GM18520 (cell line): ENCODE results near the gene PRKACB.

Source experiments
- ATAC-seq: cut with Tn5 transposase; IDR thresholded peaks from one replicate; pipeline ENCODE4 v1.9.1; 2021; ENCODE audit not compliant: unreplicated experiment

PRKACB gene

GRCh38 chr1:84143796-84144565 is at the start of gene PRKACB:
PRKACB (plus strand) TSS chr1:84144271; CDS start chr1:84144362, 91 bp downstream.
- ATAC-seq, result peak; percentile 83

DNA sequence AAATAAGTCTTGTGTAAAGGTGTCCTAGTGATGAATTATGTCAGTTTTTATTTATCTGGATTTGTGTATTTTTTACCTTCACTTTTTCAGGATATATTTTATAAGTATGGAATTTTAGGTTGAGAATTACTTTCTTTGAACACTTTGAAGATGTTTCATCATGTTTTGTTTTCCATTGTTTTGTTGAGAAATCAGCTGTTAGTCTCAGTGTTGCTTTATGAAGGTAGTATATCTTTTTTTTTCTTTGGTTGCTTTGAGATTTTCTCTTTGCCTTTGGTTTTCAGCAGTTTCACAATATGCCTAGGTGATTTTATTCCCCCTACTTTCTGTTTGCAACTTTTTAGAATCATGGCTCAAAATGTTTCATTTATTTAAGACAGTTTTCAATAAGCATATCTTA is 48.8 kb upstream of the PRKACB start:
- ATAC-seq, result no peak

DNA sequence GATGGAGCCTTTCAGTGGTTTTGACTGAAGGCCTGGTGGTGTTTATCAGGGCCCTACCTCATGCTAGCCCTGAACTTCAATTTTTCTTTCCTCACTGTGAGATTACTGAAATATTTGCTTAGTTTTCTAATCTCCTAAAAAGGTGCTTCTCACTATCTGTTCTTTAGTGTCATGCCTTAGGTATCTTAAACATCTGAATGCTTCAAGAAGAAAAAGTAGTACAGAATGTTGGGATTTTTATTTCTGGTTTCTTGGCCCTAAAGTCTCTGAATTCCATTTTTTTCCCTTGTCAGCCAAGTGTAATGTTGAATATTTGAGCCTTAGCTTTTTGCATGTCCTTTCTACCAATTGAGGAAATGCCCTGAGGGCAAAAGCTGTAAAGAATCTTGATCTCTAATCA is 47.9 kb upstream of the PRKACB start:
- ATAC-seq, result no peak

- ATAC-seq, result no peak
Measured at GRCh38 chr1:84101204-84101603, 42.9 kb upstream of the PRKACB start.

GRCh38 chr1:84103197-84103992 is 40.7 kb upstream of the PRKACB start:
- ATAC-seq, result no peak

GRCh38 chr1:84107538-84107937 is 36.5 kb upstream of the PRKACB start:
- peak; percentile 58 for ATAC-seq

GRCh38 chr1:84107955-84108354 is 36.1 kb upstream of the PRKACB start:
- ATAC-seq, result no peak

- ATAC-seq, result no peak
Measured at GRCh38 chr1:84108900-84109578, 35.0 kb upstream of the PRKACB start.

DNA sequence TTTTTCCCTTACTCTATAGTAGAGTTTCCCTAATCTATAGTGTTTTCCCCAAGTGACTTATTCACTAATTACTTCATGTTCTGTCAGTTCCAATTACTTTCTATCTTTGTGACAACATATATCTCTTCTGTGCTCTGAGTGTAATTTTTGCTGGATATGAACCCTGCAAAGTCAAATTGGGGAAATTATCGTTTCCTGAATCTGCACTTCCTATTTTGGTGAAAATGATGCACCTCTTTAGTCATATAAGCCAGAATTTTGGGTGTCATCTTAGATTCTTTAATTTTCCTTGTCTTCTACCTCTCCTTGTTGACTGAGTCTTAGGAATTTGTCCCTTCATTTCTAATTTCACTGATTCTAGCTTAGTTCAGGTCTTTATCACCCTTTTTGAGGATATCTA is 33.4 kb upstream of the PRKACB start:
- no peak for ATAC-seq

DNA sequence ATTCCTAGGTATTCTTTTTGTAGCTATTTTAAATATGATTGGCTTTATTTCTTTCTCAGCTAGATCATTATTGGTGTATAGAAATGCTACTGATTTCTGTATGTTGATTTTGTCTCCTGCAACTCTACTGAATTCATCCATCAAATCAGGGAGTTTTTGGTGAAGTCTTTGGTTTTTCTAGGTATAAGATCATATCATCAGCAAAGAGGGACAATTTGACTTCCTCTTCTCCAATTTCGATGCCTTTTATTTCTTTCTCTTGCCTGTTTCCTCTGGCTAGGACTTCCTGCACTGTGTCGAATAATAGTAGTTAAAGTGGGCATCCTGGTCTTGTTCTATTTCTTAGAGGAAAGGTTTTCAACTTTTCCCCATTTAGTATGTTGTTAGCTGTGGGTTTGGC is 27.5 kb upstream of the PRKACB start:
- ATAC-seq, result no peak

DNA sequence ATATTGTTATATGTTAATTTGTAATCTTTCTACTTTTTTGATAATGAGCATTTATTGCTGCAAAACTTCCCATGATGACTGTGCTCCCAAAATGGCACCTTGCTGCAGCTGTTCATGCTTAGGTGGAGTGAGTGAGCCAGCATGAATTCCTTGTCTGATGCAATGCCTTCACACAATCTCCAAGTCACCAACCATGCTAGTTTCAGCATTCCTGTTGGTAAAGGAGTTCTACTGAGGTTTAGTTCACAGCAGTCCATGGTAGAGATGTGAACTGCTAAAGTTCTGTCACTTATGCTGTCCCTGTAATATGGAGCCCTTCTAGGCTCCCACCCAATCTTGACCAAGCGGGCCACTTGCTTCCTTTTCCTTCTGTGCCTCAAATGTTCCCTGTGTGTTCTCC is 26.2 kb upstream of the PRKACB start:
- no peak for ATAC-seq

DNA sequence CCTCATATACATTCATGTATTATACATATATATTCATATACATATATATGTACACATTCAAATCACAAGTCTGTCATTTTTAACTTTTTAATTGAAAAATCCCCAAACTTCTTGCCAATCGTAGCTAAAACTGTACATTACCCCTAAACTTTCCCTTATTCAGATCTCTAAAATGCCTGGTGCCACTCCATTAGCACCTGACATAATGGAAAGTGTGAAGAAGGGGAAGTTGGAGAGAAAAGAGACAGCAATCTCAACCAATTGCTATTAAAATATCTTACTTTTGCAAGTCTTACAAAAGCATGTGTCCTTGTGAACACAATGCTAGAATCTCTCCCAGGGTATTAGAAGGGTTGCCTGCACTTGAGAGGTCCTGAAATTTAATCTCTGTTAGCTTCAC is 22.7 kb upstream of the PRKACB start:
- no peak for ATAC-seq

DNA sequence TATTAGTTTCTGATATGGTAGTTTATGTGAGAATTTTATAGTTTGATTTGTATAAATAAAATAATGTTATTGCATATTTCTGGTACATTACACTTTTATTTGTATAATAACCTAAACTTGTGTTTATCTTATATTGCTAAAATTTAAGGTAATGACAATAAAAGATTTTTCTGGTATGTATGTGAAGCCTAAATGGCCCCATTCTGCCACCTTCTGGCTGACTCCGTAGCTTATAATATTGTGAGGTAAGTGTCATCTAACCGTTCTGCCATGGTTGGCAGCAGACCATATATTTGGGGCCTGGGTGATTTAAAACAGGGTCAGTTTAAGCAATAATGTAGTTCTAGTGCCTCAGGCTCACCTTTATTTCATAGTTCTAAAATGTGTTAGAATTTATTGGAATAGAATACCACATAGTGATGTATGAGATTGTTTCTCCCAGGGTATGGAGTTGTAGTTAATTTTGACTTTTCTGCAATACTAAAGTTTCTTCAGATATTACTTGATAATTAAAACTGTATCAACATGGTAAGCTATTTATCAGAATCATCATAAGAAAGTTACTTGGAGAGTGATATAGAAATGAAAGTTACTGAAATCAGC is 21.2 kb upstream of the PRKACB start:
- ATAC-seq, result no peak

DNA sequence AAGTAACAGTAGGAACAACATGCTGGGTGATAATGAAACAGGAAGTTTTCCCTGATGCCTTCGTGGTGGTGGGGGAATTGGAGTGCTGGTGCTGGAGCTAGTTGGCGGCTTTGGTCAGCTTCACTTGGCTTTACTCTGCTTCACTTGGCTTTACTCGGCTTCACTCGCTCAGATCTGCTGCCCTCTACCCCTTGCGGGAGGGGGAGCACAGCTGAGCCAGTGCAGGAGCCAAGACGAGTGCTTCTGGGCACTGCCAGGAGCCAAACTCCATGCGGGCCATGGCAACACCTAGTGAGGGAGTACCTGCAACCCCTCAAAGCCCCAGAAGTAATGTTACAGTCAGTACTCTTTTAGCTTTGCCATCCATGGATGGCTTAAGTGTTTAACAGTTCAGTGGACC is 10.6 kb upstream of the PRKACB start:
- no peak for ATAC-seq

DNA sequence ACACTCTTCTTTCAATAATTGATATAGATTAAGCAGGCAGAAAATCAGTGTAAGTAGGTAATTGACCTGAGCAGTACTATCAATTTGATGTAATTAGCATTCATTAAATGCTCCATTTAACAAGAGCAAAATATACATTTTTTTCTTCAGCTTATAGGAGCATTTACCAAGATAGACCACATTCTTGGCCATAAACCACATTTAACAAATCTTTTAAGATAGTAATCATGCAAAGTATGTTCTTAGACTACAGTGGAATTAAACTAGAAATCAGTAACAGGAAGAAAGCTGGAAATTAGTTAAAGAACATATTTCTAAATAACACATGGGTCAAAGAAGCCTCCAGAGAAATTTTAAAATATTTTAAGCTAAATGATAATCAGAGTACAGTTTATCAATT is 8.7 kb upstream of the PRKACB start:
- ATAC-seq, result no peak

- ATAC-seq, result no peak
Measured at GRCh38 chr1:84141182-84142003, 2.7 kb upstream of the PRKACB start.

GRCh38 chr1:84145068-84145467 is 997 bp downstream of the PRKACB start:
- ATAC-seq, result no peak

DNA sequence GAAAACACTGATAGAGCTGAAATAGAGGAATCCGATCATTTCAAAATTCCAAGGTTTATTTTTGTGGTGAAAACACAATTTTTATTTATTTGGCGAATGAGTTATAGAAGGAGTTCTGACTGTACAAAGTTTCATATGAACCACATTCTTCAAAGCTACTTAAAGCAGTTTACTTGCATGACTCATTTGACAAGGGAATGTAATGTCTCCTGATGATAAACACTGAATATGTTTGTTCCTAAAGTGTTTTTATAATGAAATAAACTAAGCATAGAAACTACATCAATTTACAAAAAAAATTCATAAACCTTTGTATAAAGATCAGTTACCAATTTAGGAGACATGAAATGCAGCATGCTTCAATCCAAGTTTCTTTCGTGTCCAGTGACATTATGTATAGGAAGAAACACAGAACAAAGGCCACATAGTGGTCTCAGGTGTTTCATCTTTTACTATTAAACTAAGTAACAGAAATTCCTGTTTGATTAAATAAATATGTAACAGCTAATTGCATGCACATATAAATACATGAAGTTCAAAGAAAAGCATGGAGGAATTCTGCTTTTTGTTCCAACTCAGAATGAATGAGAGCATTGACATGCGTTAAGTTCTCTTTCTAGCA is 2.5 kb downstream of the PRKACB start:
- peak; percentile 41 for ATAC-seq

DNA sequence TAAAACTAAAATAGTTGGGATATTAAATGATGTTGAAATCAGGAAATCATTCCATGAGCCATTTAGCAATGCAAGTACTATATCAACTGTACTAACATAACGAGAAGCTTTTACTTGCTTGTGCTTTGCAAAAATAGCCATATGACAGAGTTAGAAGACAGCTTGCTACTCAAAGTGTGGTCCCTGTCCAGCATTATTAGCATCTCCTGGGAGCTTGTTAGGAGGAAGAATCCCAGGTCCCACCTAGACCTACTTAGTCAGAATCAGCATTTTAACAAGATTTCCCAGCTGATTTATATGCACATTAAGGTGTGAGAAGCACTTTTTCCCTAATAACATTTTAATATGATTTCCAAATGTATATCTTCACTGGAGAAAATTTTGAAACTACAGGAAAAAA is 4.7 kb downstream of the PRKACB start:
- ATAC-seq, result no peak

- ATAC-seq, result peak; percentile 70
Measured at GRCh38 chr1:84152649-84153056, 8.6 kb downstream of the PRKACB start.
